HG03432 (cell line): ENCODE measurements around the gene AIPL1.

Experiments
- ATAC-seq: cut with Tn5 transposase; IDR thresholded peaks from one replicate; pipeline ENCODE4 v1.9.1; 2021; ENCODE audit warnings: mild to moderate bottlenecking, moderate library complexity; ENCODE audit not compliant: unreplicated experiment

AIPL1 gene

DNA sequence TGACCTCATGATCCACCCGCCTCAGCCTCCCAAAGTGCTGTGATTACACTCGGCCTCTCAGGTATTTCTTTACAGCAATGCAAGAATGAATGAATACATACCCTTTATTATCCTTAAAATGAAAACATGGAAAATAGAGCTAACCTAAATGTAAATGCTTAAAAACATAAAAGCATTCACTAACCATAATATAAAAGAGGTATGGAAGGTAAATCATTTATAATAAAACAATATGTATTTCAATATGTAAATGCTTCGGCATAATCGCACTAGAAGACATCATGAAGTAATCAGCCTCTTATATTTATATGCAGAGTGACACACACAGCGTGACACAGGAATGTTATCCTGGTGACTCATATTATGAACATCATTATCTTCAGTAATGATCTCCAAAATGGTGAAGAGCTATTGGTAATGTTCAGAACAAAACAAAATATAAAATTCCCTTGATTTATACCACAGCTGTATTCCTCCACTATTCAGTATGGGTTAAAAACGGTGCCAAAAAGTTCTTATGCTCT is 53.9 kb downstream of the AIPL1 start:
- no peak for ATAC-seq

DNA sequence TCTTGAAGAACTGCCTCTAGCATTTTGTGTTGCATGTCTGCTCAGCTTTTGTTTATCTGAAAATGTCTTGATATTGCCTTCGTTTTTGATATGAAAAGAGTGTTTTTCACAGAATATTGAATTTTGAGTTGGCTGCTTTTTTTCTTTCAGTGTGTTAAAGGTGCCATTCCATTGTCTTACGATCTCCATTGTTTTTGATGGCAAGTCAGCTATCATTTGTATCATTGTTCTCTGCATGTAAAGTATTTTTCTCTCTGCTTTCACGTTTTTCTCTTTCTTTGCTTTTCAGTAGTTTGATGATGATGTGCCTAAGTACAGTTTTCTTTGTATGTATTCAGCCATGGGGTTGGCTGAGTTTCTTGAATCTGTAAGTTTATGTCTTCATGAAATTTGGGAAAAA is 57.0 kb downstream of the AIPL1 start:
- no peak for ATAC-seq

DNA sequence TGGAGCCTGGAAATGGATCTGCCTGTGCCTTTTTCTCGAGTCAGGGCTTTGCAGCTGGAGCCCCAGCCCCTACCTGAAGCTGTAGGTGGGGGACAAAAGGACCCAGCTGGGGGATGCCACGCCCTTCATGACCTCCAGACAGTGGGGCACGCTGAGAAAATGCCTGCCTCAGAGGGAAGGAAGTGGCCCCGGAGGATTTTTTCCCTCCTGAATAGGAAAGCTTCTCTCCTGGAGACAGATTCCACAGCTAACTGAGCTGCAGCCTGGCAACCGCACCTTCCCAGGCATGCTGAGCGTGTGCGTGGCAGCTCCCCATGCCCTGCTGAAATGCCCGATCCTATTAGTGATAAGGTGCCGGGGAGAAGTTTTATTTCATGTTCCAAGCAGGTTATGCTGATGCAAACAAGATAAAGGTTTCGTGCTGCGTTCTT is 58.0 kb downstream of the AIPL1 start:
- ATAC-seq, result no peak

DNA sequence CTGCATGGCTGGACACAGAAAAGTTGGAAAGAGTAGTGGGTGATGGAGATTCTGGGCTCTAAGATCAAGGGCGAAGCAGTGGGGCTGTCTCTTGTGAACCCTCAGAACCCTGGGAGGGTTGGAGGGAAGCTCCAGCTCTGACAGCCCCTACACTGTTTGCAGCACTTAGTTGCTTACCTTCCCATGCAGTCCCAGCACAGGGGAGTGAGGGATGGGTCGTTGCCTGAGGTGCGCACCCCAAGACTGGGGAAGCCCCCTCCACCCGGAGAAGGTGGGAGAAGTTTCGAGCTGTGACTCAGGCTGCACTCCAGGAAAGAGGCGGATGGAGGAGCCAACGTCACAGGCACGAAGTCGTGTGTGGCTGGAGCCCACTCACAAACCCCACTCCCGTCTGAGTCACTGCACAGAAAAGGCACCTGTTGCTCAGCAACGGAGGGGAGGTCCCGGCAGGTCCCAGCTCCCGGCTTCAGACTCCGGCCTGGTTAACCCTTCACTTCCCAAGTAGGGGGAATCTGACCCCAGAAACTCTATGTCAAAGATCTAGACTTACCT is 60.1 kb downstream of the AIPL1 start:
- no peak for ATAC-seq

DNA sequence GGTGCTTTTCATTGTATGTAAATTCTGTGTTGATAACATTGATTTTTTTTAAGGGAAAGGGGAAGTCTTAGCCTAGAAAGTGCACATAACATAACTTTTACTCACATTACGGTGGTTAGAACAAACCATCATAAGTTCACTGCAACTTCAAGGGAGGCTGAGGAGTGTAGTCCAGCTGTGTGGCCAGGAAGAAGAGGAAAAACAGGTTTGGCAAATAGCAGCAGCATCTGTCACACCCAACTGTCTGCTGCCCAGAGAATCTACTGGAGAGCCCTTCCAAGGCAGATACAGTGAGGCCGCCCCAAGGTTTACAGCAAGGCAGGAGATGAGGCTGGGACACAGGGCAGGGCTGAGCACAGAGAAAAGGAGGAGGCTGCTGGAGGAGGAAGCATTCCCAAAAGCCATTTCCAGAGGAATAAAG is 60.6 kb downstream of the AIPL1 start:
- no peak for ATAC-seq
